Inflammatory macrophage (primary cell): Measurements from ENCODE around the gene ARHGAP19.

Source experiments
- DNase-seq, 2 donors: peaks; one replicate each; pipeline ENCODE4 v3.0.0-alpha.2; 2020 to 2022

The ARHGAP19 gene

GRCh38 chr10:97190450-97190849 lies 102.0 kb downstream of the ARHGAP19 start:
- no peak for DNase-seq

GRCh38 chr10:97188261-97188711 lies 104.2 kb downstream of the ARHGAP19 start:
- no peak for DNase-seq

- no peak for DNase-seq
These were observed 105.5 kb downstream of the ARHGAP19 start for GRCh38 chr10:97186911-97187310.

GRCh38 chr10:97185326-97186058 lies 106.9 kb downstream of the ARHGAP19 start, which contains the start of gene SLIT1:
Gene SLIT1, minus strand, starts transcription at chr10:97185959. Its CDS starts 285 bp downstream, at chr10:97185674.
- DNase-seq: no peak

GRCh38 chr10:97184971-97185325 lies 107.5 kb downstream of the ARHGAP19 start:
- no peak for DNase-seq

- no peak for DNase-seq
These were observed 109.1 kb downstream of the ARHGAP19 start for GRCh38 chr10:97183314-97183713.

- no peak for DNase-seq
These were observed 110.0 kb downstream of the ARHGAP19 start for GRCh38 chr10:97182288-97182990.

GRCh38 chr10:97180986-97181385 lies 111.5 kb downstream of the ARHGAP19 start:
- no peak for DNase-seq

GRCh38 chr10:97180363-97180755 lies 112.1 kb downstream of the ARHGAP19 start:
- no peak for DNase-seq

GRCh38 chr10:97179731-97180362 lies 112.6 kb downstream of the ARHGAP19 start:
- DNase-seq: no peak

GRCh38 chr10:97179311-97179710 lies 113.1 kb downstream of the ARHGAP19 start:
- no peak for DNase-seq

- no peak for DNase-seq
These were observed 114.4 kb downstream of the ARHGAP19 start for GRCh38 chr10:97178074-97178473.

- DNase-seq: no peak
These were observed 116.2 kb downstream of the ARHGAP19 start for GRCh38 chr10:97176226-97176625.

GRCh38 chr10:97175586-97175985 lies 116.9 kb downstream of the ARHGAP19 start:
- no peak for DNase-seq

GRCh38 chr10:97174941-97175340 lies 117.5 kb downstream of the ARHGAP19 start:
- DNase-seq: peak; percentile 7 to 30

GRCh38 chr10:97174276-97174775 lies 118.1 kb downstream of the ARHGAP19 start:
- DNase-seq: no peak

- DNase-seq: no peak
These were observed 119.4 kb downstream of the ARHGAP19 start for GRCh38 chr10:97173036-97173435.
